ENCODE results near the gene SLC16A12. TPM values are rescaled to one million over a fixed set of nuclear protein-coding genes. Genes with fewer than 3 reads are reported as not detected.

Gene SLC16A12
- total RNA-seq, 1 donor from 2014 or later = 0.34 TPM

- no peak for DNase-seq
These were observed 146.6 kb downstream of the SLC16A12 start for GRCh38 chr10:89388806-89389205.

- DNase-seq = no peak
These were observed 150.7 kb downstream of the SLC16A12 start for GRCh38 chr10:89384474-89385340.

- DNase-seq = no peak
These were observed 152.6 kb downstream of the SLC16A12 start for GRCh38 chr10:89382757-89383156.

Other genes with a start within 250 kb of the SLC16A12 start
- 9.6 and 23.7 TPM in 2 replicates for gene IFIT2, start 233.5 kb downstream of the SLC16A12 start, total RNA-seq
- 14.1 and 14.3 TPM in 2 replicates for gene IFIT3, start 207.6 kb downstream of the SLC16A12 start, total RNA-seq
- not detected in 2 replicates for gene IFIT1B, start 157.5 kb downstream of the SLC16A12 start, total RNA-seq
- gene IFIT1, start 143.0 kb downstream of the SLC16A12 start, total RNA-seq = 2.2 and 2.6 TPM in 2 replicates
- 12.4 and 20.3 TPM in 2 replicates for gene IFIT5, start 121.0 kb downstream of the SLC16A12 start, total RNA-seq
- gene PANK1, start 109.6 kb upstream of the SLC16A12 start, total RNA-seq = 5.4 and 6.0 TPM in 2 replicates
- gene KIF20B, start 166.0 kb upstream of the SLC16A12 start, total RNA-seq = 7.0 and 23.5 TPM in 2 replicates

All from dermis blood vessel endothelial cell (primary cell).